ENCODE measurements around the gene DNMT3A.

DNMT3A gene

GRCh38 chr2:25254961-25255360, 86.8 kb downstream of the DNMT3A start:
- DNase-seq, result no peak

- DNase-seq, result no peak
Observed at GRCh38 chr2:25253153-25253626, 88.5 kb downstream of the DNMT3A start.

GRCh38 chr2:25252291-25253152, 89.2 kb downstream of the DNMT3A start:
- DNase-seq, result peak; percentile 46

GRCh38 chr2:25251422-25252273, 90.1 kb downstream of the DNMT3A start:
- DNase-seq, result peak; percentile 40

GRCh38 chr2:25251071-25251421, 90.7 kb downstream of the DNMT3A start:
- no peak for DNase-seq

- no peak for DNase-seq
Observed at GRCh38 chr2:25250331-25251070, 91.2 kb downstream of the DNMT3A start.

GRCh38 chr2:25249785-25250184, 91.9 kb downstream of the DNMT3A start:
- no peak for DNase-seq

GRCh38 chr2:25247792-25248512, 93.8 kb downstream of the DNMT3A start:
- DNase-seq, result no peak

GRCh38 chr2:25246558-25247290, 95.0 kb downstream of the DNMT3A start:
- no peak for DNase-seq

- no peak for DNase-seq
Observed at GRCh38 chr2:25246001-25246400, 95.7 kb downstream of the DNMT3A start.

- no peak for DNase-seq
Observed at GRCh38 chr2:25245141-25245540, 96.6 kb downstream of the DNMT3A start.

- no peak for DNase-seq
Observed at GRCh38 chr2:25243995-25244394, 97.7 kb downstream of the DNMT3A start.

- DNase-seq, result no peak
Observed at GRCh38 chr2:25241452-25241851, 100.3 kb downstream of the DNMT3A start.

GRCh38 chr2:25240636-25241035, 101.1 kb downstream of the DNMT3A start:
- no peak for DNase-seq

- DNase-seq, result no peak
Observed at GRCh38 chr2:25238920-25239319, 102.8 kb downstream of the DNMT3A start.

- no peak for DNase-seq
Observed at GRCh38 chr2:25237764-25238163, 104.0 kb downstream of the DNMT3A start.

- DNase-seq, result no peak
Observed at GRCh38 chr2:25236736-25237135, 105.0 kb downstream of the DNMT3A start.

GRCh38 chr2:25234738-25235137, 107.0 kb downstream of the DNMT3A start:
- DNase-seq, result no peak

- no peak for DNase-seq
Observed at GRCh38 chr2:25233916-25234605, 107.7 kb downstream of the DNMT3A start.

- DNase-seq, result no peak
Observed at GRCh38 chr2:25232248-25232825, 109.4 kb downstream of the DNMT3A start.

- no peak for DNase-seq
Observed at GRCh38 chr2:25230948-25231311, 110.8 kb downstream of the DNMT3A start.

Data from hematopoietic multipotent progenitor cell treated with erythropoietin and hydrocortisone succinate and interleukin-3 and kit ligand, for 8 days (in vitro differentiated cells).